ENCODE data around the gene GLRA2. TPM values are rescaled to one million over a fixed set of nuclear protein-coding genes. Genes with fewer than 3 reads are reported as not detected.
"Not testable (repeated sequence)": the region's sequence is repeated elsewhere in the genome, so short reads cannot be mapped to it uniquely, and the experiment has no call there.

GLRA2 gene
- total RNA-seq, 2 experiments from 2014 or later: not detected

- no peak for DNase-seq
- no peaks in the 10 kb centered on the region for H3K9me3 Mint-ChIP-seq
- H3K27me3 Mint-ChIP-seq: no peaks in the 10 kb centered on the region
- H3K36me3 Mint-ChIP-seq (ENCODE audit: low read depth): no peaks in the 10 kb centered on the region
- no peak overlapping the region for H3K27ac Mint-ChIP-seq
- POLR2A ChIA-PET: no interaction called here
- CTCF ChIA-PET: no interaction called here
- no peak overlapping the region for H3K4me3 Mint-ChIP-seq
- H3K4me1 Mint-ChIP-seq: no peaks in the 10 kb centered on the region
These were observed 87.5 kb downstream of the GLRA2 start for GRCh38 chrX:14616836-14617235.

GRCh38 chrX:14618177-14618965, 89.0 kb downstream of the GLRA2 start:
- POLR2A ChIA-PET: no interaction called here

GRCh38 chrX:14630733-14631132, 101.4 kb downstream of the GLRA2 start:
- H3K27ac Mint-ChIP-seq: no peak overlapping the region
- CTCF ChIA-PET: no interaction called here
- H3K4me1 Mint-ChIP-seq: no peaks in the 10 kb centered on the region
- POLR2A ChIA-PET: no interaction called here
- DNase-seq: no peak
- no peaks in the 10 kb centered on the region for H3K27me3 Mint-ChIP-seq
- no peaks in the 10 kb centered on the region for H3K9me3 Mint-ChIP-seq
- H3K36me3 Mint-ChIP-seq (ENCODE audit: low read depth): no peaks in the 10 kb centered on the region
- no peak overlapping the region for H3K4me3 Mint-ChIP-seq

More at GRCh38 chrX:14618177-14618965, 89.0 kb downstream of the GLRA2 start:
- Mint-ChIP-seq H3K4me3 (no peak overlapping the region), H3K4me1 (no peaks in the 10 kb centered on the region), H3K27me3 (no peaks in the 10 kb centered on the region), H3K36me3 (ENCODE audit: low read depth) (no peaks in the 10 kb centered on the region), H3K27ac (no peak overlapping the region), H3K9me3 (no peaks in the 10 kb centered on the region)
- CTCF ChIA-PET: no interaction called here
- no peak for DNase-seq

- Mint-ChIP-seq H3K27me3 (no peaks in the 10 kb centered on the region), H3K36me3 (ENCODE audit: low read depth) (no peaks in the 10 kb centered on the region), H3K4me3 (no peak overlapping the region), H3K9me3 (no peaks in the 10 kb centered on the region), H3K27ac (no peak overlapping the region), H3K4me1 (no peaks in the 10 kb centered on the region)
- ChIA-PET CTCF (no interaction called here), POLR2A (no interaction called here)
- DNase-seq: no peak
These were observed 112.6 kb downstream of the GLRA2 start for GRCh38 chrX:14641681-14642655.

- DNase-seq: no peak
- H3K27ac Mint-ChIP-seq: no peak overlapping the region
- ChIA-PET CTCF (no interaction called here), POLR2A (no interaction called here)
- H3K4me3 Mint-ChIP-seq: no peak overlapping the region
- H3K36me3 Mint-ChIP-seq (ENCODE audit: low read depth): no peaks in the 10 kb centered on the region
- H3K9me3 Mint-ChIP-seq: no peaks in the 10 kb centered on the region
- H3K4me1 Mint-ChIP-seq: no peaks in the 10 kb centered on the region
- no peaks in the 10 kb centered on the region for H3K27me3 Mint-ChIP-seq
These were observed 131.6 kb downstream of the GLRA2 start for GRCh38 chrX:14660970-14661369.

GRCh38 chrX:14670819-14671218, 141.5 kb downstream of the GLRA2 start:
- Mint-ChIP-seq H3K4me3 (no peak overlapping the region), H3K27ac (no peak overlapping the region), H3K36me3 (ENCODE audit: low read depth) (no peaks in the 10 kb centered on the region), H3K27me3 (no peaks in the 10 kb centered on the region), H3K9me3 (no peaks in the 10 kb centered on the region), H3K4me1 (peaks cover 2% of the 10 kb centered on the region)
- ChIA-PET CTCF (no interaction called here), POLR2A (no interaction called here)
- no peak for DNase-seq

- ChIA-PET CTCF (no interaction called here), POLR2A (no interaction called here)
- H3K36me3 Mint-ChIP-seq (ENCODE audit: low read depth): no peaks in the 10 kb centered on the region
- H3K4me3 Mint-ChIP-seq: no peak overlapping the region
- DNase-seq: no peak
- peaks cover 2% of the 10 kb centered on the region for H3K4me1 Mint-ChIP-seq
- no peaks in the 10 kb centered on the region for H3K27me3 Mint-ChIP-seq
- H3K9me3 Mint-ChIP-seq: no peaks in the 10 kb centered on the region
- no peak overlapping the region for H3K27ac Mint-ChIP-seq
These were observed 143.4 kb downstream of the GLRA2 start for GRCh38 chrX:14672611-14673172.

- no peaks in the 10 kb centered on the region for H3K9me3 Mint-ChIP-seq
- no peak overlapping the region for H3K4me3 Mint-ChIP-seq
These were observed 143.9 kb downstream of the GLRA2 start for GRCh38 chrX:14673236-14673635.

GRCh38 chrX:14673764-14674163, 144.4 kb downstream of the GLRA2 start:
- Mint-ChIP-seq H3K4me1 (peaks cover 2% of the 10 kb centered on the region), H3K4me3 (no peak overlapping the region), H3K9me3 (no peaks in the 10 kb centered on the region), H3K36me3 (ENCODE audit: low read depth) (no peaks in the 10 kb centered on the region), H3K27ac (no peak overlapping the region), H3K27me3 (no peaks in the 10 kb centered on the region)
- ChIA-PET CTCF (no interaction called here), POLR2A (no interaction called here)
- DNase-seq: no peak

More at GRCh38 chrX:14673236-14673635, 143.9 kb downstream of the GLRA2 start:
- H3K27me3 Mint-ChIP-seq: no peaks in the 10 kb centered on the region
- ChIA-PET CTCF (no interaction called here), POLR2A (no interaction called here)
- H3K4me1 Mint-ChIP-seq: peaks cover 2% of the 10 kb centered on the region
- no peak for DNase-seq
- no peaks in the 10 kb centered on the region for H3K36me3 Mint-ChIP-seq (ENCODE audit: low read depth)
- no peak overlapping the region for H3K27ac Mint-ChIP-seq

- Mint-ChIP-seq H3K27me3 (no peaks in the 10 kb centered on the region), H3K9me3 (no peaks in the 10 kb centered on the region), H3K36me3 (ENCODE audit: low read depth) (no peaks in the 10 kb centered on the region), H3K4me3 (no peak overlapping the region), H3K4me1 (peaks cover 2% of the 10 kb centered on the region), H3K27ac (no peak overlapping the region)
- ChIA-PET POLR2A (no interaction called here), CTCF (no interaction called here)
- DNase-seq: no peak
These were observed 146.2 kb downstream of the GLRA2 start for GRCh38 chrX:14675500-14675899.

GRCh38 chrX:14676431-14676830, 147.1 kb downstream of the GLRA2 start:
- H3K27me3 Mint-ChIP-seq: no peaks in the 10 kb centered on the region
- H3K4me1 Mint-ChIP-seq: peaks cover 2% of the 10 kb centered on the region
- no peaks in the 10 kb centered on the region for H3K9me3 Mint-ChIP-seq
- H3K27ac Mint-ChIP-seq: no peak overlapping the region
- POLR2A ChIA-PET: no interaction called here
- CTCF ChIA-PET: no interaction called here
- H3K4me3 Mint-ChIP-seq: no peak overlapping the region
- DNase-seq: no peak
- H3K36me3 Mint-ChIP-seq (ENCODE audit: low read depth): no peaks in the 10 kb centered on the region

- H3K27me3 Mint-ChIP-seq; H3K4me3 Mint-ChIP-seq; H3K27ac Mint-ChIP-seq; H3K36me3 Mint-ChIP-seq (ENCODE audit: low read depth); H3K9me3 Mint-ChIP-seq; H3K4me1 Mint-ChIP-seq; DNase-seq; POLR2A ChIA-PET; CTCF ChIA-PET: not testable (repeated sequence)
These were observed 159.0 kb downstream of the GLRA2 start for GRCh38 chrX:14688331-14688730.

GRCh38 chrX:14690553-14690952, 161.2 kb downstream of the GLRA2 start:
- H3K4me1 Mint-ChIP-seq: no peaks in the 10 kb centered on the region
- H3K36me3 Mint-ChIP-seq (ENCODE audit: low read depth): no peaks in the 10 kb centered on the region
- CTCF ChIA-PET: no interaction called here
- no peak for DNase-seq
- no peaks in the 10 kb centered on the region for H3K27me3 Mint-ChIP-seq
- POLR2A ChIA-PET: no interaction called here
- H3K27ac Mint-ChIP-seq: no peak overlapping the region
- no peaks in the 10 kb centered on the region for H3K9me3 Mint-ChIP-seq
- H3K4me3 Mint-ChIP-seq: no peak overlapping the region
